NOMO-1 (cell line): Measurements from ENCODE around the gene GRID2.
"Not testable (repeated sequence)": the region's sequence is repeated elsewhere in the genome, so short reads cannot be mapped to it uniquely, and the experiment has no call there.

Source experiments
- DNase-seq, 2 experiments: peaks; one replicate each; lab custom pipeline; 2025; ENCODE audit not compliant: unreplicated experiment in 2 of 2; lab: John Stamatoyannopoulos, UW

Gene GRID2

GRCh38 chr4:93605163-93605562 is 1301.4 kb downstream of the GRID2 start:
- no peak for DNase-seq

GRCh38 chr4:93617606-93618005 is 1313.8 kb downstream of the GRID2 start:
- DNase-seq: no peak

- DNase-seq: no peak
Observed at GRCh38 chr4:93633721-93634120, 1330.0 kb downstream of the GRID2 start.

- no peak for DNase-seq
Observed at GRCh38 chr4:93635943-93636342, 1332.2 kb downstream of the GRID2 start.

GRCh38 chr4:93645120-93645519 is 1341.4 kb downstream of the GRID2 start:
- DNase-seq: no peak

GRCh38 chr4:93646233-93646930 is 1342.6 kb downstream of the GRID2 start:
- DNase-seq: no peak

- no peak for DNase-seq
Observed at GRCh38 chr4:93648258-93648657, 1344.5 kb downstream of the GRID2 start.

- no peak for DNase-seq
Observed at GRCh38 chr4:93649828-93650227, 1346.1 kb downstream of the GRID2 start.

- DNase-seq: no peak
Observed at GRCh38 chr4:93654211-93654610, 1350.4 kb downstream of the GRID2 start.

- DNase-seq: no peak
Observed at GRCh38 chr4:93657527-93657926, 1353.8 kb downstream of the GRID2 start.

- DNase-seq: no peak
Observed at GRCh38 chr4:93658443-93658842, 1354.7 kb downstream of the GRID2 start.

GRCh38 chr4:93659629-93660028 is 1355.9 kb downstream of the GRID2 start:
- DNase-seq: no peak

- DNase-seq: no peak
Observed at GRCh38 chr4:93660036-93660435, 1356.3 kb downstream of the GRID2 start.

GRCh38 chr4:93670434-93670833 is 1366.7 kb downstream of the GRID2 start:
- DNase-seq: no peak

- no peak for DNase-seq
Observed at GRCh38 chr4:93671093-93671492, 1367.3 kb downstream of the GRID2 start.

GRCh38 chr4:93676937-93677336 is 1373.2 kb downstream of the GRID2 start:
- DNase-seq: not testable (repeated sequence)

- no peak for DNase-seq
Observed at GRCh38 chr4:93684571-93684970, 1380.8 kb downstream of the GRID2 start.

GRCh38 chr4:93687304-93687703 is 1383.5 kb downstream of the GRID2 start:
- no peak for DNase-seq

GRCh38 chr4:93688978-93689377 is 1385.2 kb downstream of the GRID2 start:
- no peak for DNase-seq

- DNase-seq: no peak
Observed at GRCh38 chr4:93693141-93693540, 1389.4 kb downstream of the GRID2 start.

GRCh38 chr4:93698686-93699085 is 1394.9 kb downstream of the GRID2 start:
- DNase-seq: no peak

- DNase-seq: no peak
Observed at GRCh38 chr4:93700571-93700970, 1396.8 kb downstream of the GRID2 start.
